Bone marrow (tissue), 2 donors: ENCODE results near the gene MIEF2.

Source experiments
- DNase-seq, 2 donors: peaks; one replicate each; lab custom pipeline; 2025; lab: John Stamatoyannopoulos, UW

Gene MIEF2

GRCh38 chr17:18256351-18256750 is 4.1 kb upstream of the MIEF2 start:
- DNase-seq, result no peak

- DNase-seq, result no peak
Measured at GRCh38 chr17:18256776-18257175, 3.7 kb upstream of the MIEF2 start.

- no peak for DNase-seq
Measured at GRCh38 chr17:18257268-18257981, 3.0 kb upstream of the MIEF2 start.

- peak; percentile 33 to 85 for DNase-seq
Measured at GRCh38 chr17:18257982-18258355, 2.5 kb upstream of the MIEF2 start.

GRCh38 chr17:18258356-18259038 is 2.0 kb upstream of the MIEF2 start, which contains the start of gene FLII:
Gene FLII, minus strand, starts transcription at chr17:18258738. Its CDS starts 48 bp downstream, at chr17:18258690.
- peak in 1 of 2 donors; percentile 85 for DNase-seq

- no peak for DNase-seq
Measured at GRCh38 chr17:18259621-18260331, 686 bp upstream of the MIEF2 start.

GRCh38 chr17:18261146-18261515 is 669 bp downstream of the MIEF2 start:
- peak; percentile 9 to 29 for DNase-seq

- DNase-seq, result no peak
Measured at GRCh38 chr17:18261659-18262058, 1.2 kb downstream of the MIEF2 start.

GRCh38 chr17:18262111-18262510 is 1.6 kb downstream of the MIEF2 start:
- DNase-seq, result no peak

GRCh38 chr17:18262641-18263040 is 2.2 kb downstream of the MIEF2 start:
- DNase-seq, result no peak

GRCh38 chr17:18263885-18264682 is 3.6 kb downstream of the MIEF2 start:
- no peak for DNase-seq

GRCh38 chr17:18267366-18267765 is 6.9 kb downstream of the MIEF2 start:
- DNase-seq, result no peak

- no peak for DNase-seq
Measured at GRCh38 chr17:18267927-18268711, 7.7 kb downstream of the MIEF2 start.

- no peak for DNase-seq
Measured at GRCh38 chr17:18270046-18270931, 9.8 kb downstream of the MIEF2 start.

GRCh38 chr17:18277076-18277475 is 16.6 kb downstream of the MIEF2 start:
- no peak for DNase-seq

GRCh38 chr17:18278867-18279266 is 18.4 kb downstream of the MIEF2 start:
- no peak for DNase-seq

GRCh38 chr17:18280249-18280648 is 19.8 kb downstream of the MIEF2 start:
- no peak for DNase-seq

GRCh38 chr17:18280766-18281371 is 20.4 kb downstream of the MIEF2 start:
- DNase-seq, result no peak

- DNase-seq, result no peak
Measured at GRCh38 chr17:18281788-18282187, 21.3 kb downstream of the MIEF2 start.

- no peak for DNase-seq
Measured at GRCh38 chr17:18285296-18285695, 24.8 kb downstream of the MIEF2 start.
